Measurements from ENCODE around the gene NUDT4.
A peak's percentile ranks its signal among the peaks of the same experiment; 100 is the strongest.

The NUDT4 gene

GRCh38 chr12:93377252-93378195 lies at the start of gene NUDT4:
TSS of gene NUDT4 (plus strand) at chr12:93377925. CDS start at chr12:93378323, 398 bp downstream.
- DNase-seq = peak; percentile 100

- DNase-seq = no peak
Measured at GRCh38 chr12:93333054-93333453, 44.7 kb upstream of the NUDT4 start.

- no peak for DNase-seq
Measured at GRCh38 chr12:93333828-93334227, 43.9 kb upstream of the NUDT4 start.

GRCh38 chr12:93335603-93336162 lies 42.0 kb upstream of the NUDT4 start:
- DNase-seq = no peak

- no peak for DNase-seq
Measured at GRCh38 chr12:93336291-93336741, 41.4 kb upstream of the NUDT4 start.

GRCh38 chr12:93338598-93338997 lies 39.1 kb upstream of the NUDT4 start:
- DNase-seq = no peak

- DNase-seq = no peak
Measured at GRCh38 chr12:93339695-93340094, 38.0 kb upstream of the NUDT4 start.

GRCh38 chr12:93341409-93342049 lies 36.2 kb upstream of the NUDT4 start:
- DNase-seq = no peak

- DNase-seq = no peak
Measured at GRCh38 chr12:93347054-93347785, 30.5 kb upstream of the NUDT4 start.

GRCh38 chr12:93348575-93349435 lies 28.9 kb upstream of the NUDT4 start:
- DNase-seq = no peak

GRCh38 chr12:93351726-93352125 lies 26.0 kb upstream of the NUDT4 start:
- DNase-seq = no peak

- no peak for DNase-seq
Measured at GRCh38 chr12:93352321-93352720, 25.4 kb upstream of the NUDT4 start.

- no peak for DNase-seq
Measured at GRCh38 chr12:93356214-93356613, 21.5 kb upstream of the NUDT4 start.

GRCh38 chr12:93358058-93358457 lies 19.7 kb upstream of the NUDT4 start:
- DNase-seq = no peak

GRCh38 chr12:93358821-93359220 lies 18.9 kb upstream of the NUDT4 start:
- DNase-seq = no peak

- no peak for DNase-seq
Measured at GRCh38 chr12:93360688-93361087, 17.0 kb upstream of the NUDT4 start.

- DNase-seq = no peak
Measured at GRCh38 chr12:93361151-93361919, 16.4 kb upstream of the NUDT4 start.

GRCh38 chr12:93363841-93364297 lies 13.9 kb upstream of the NUDT4 start:
- DNase-seq = no peak

GRCh38 chr12:93365616-93366405 lies 11.9 kb upstream of the NUDT4 start:
- no peak for DNase-seq

- DNase-seq = no peak
Measured at GRCh38 chr12:93366422-93366821, 11.3 kb upstream of the NUDT4 start.

Measured in T1000 (cell line).